Cardiac fibroblast (primary cell): Measurements from ENCODE around the gene NCOA6.
A peak's percentile ranks its signal among the peaks of the same experiment; 100 is the strongest.

Experiments used
- DNase-seq, 2 donors: peaks; one replicate each; pipeline versions ENCODE4 v3.0.0 to v3.0.0-alpha.2; 2010; ENCODE audit warnings: low read depth in 2 of 2
- H3K4me3 ChIP-seq, 2 donors: replicated peaks in 1 of 2; 1 replicate in 1 of 2; 2 replicates in 1 of 2; pipeline ENCODE4 v1.5.1; 2011; ENCODE audit warnings: low read depth in 2 of 2, low read length in 2 of 2, mild to moderate bottlenecking in 2 of 2, moderate library complexity in 1 of 2
- TF ChIP-seq, protein P1 (sequence below): IDR thresholded peaks from one replicate; pipeline ENCODE4 v1.5.1; 2011; ENCODE audit warnings: low read depth, mild to moderate bottlenecking, low read length, inconsistent platforms

NCOA6 gene

DNA sequence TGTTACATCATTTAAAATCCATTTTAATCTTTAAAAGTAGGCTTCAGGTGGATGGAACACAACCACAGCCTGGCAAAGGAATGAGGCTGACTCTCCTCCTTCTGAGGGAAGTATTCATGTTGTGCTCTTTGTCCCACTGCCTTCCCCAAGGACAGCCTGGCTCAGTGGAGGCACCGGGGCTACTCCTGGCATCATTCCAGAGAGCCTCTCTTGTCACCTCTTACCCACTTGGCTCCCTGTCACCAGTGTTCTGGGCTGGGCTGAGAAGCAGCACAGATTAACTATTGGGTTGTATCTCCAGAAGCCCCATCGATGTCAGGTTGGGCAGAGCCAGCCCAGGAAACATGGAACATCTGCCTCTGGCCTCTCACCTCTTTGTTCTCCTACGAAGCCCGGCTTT, 132.0 kb downstream of the NCOA6 start:
- no peak overlapping the region for H3K4me3 ChIP-seq
- DNase-seq = no peak
- TF ChIP-seq, protein P1, sequence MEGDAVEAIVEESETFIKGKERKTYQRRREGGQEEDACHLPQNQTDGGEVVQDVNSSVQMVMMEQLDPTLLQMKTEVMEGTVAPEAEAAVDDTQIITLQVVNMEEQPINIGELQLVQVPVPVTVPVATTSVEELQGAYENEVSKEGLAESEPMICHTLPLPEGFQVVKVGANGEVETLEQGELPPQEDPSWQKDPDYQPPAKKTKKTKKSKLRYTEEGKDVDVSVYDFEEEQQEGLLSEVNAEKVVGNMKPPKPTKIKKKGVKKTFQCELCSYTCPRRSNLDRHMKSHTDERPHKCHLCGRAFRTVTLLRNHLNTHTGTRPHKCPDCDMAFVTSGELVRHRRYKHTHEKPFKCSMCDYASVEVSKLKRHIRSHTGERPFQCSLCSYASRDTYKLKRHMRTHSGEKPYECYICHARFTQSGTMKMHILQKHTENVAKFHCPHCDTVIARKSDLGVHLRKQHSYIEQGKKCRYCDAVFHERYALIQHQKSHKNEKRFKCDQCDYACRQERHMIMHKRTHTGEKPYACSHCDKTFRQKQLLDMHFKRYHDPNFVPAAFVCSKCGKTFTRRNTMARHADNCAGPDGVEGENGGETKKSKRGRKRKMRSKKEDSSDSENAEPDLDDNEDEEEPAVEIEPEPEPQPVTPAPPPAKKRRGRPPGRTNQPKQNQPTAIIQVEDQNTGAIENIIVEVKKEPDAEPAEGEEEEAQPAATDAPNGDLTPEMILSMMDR = no peak

DNA sequence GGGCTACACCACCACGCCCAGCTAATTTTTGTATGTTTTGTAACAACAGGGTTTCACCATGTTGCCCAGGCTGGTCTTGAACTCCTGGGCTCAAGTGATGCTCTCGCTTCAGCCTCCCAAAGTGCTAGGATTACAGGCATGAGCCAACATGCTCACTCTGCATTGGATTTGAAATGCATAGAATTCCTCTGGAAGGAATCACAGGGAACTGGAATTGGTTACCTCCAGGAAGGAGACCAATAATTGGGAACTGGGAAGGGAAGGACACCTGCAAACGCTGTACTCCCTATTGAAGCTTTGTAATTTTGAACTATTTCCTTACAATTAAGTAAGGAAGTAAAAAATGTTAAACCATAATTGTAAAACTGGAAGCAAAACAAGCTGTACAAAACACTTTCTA, 133.6 kb downstream of the NCOA6 start:
- H3K4me3 ChIP-seq = no peak overlapping the region
- no peak for DNase-seq
- TF ChIP-seq, protein P1 = no peak

DNA sequence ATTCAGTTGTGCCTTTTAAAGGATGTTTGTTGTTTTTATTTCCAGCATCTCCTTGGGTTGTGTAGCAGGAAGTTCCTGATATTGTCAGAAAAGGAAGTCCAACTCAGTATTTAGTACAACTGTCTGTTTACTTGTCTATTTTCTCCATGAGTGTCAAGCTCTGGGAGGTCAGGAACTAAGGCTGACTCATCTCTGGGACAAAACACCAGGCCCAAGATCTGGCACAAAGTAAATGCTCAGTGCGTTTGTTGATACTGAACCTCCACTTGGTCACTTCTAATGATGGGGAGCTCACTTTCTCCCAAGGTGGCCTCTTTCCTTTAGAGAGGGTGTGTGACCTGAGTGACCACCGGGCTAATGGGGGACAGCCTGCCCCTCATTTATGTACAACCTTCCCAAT, 136.0 kb downstream of the NCOA6 start:
- TF ChIP-seq, protein P1 = no peak
- H3K4me3 ChIP-seq = no peak overlapping the region
- DNase-seq = peak; percentile 44 to 65

DNA sequence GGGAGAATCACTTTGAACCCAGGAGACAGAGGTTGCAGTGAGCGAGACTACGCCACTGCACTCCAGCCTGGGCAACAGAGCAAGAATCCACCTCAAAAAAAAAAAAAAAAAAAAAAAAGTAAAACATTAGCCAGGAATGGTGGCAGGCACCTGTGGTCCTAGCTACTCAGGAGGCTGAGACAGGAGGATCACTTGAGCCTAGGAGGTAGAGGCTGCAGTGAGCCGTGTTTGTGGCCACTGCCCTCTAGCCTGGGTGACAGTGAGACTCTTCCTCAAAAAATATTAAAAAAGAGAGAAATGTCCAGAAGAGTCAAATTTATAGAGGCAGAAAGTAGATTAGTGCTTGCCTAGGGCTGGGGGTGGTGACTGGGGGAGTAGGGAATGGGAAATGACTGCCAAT, 141.8 kb downstream of the NCOA6 start:
- no peak for DNase-seq
- TF ChIP-seq, protein P1 = no peak
- H3K4me3 ChIP-seq = no peak overlapping the region

DNA sequence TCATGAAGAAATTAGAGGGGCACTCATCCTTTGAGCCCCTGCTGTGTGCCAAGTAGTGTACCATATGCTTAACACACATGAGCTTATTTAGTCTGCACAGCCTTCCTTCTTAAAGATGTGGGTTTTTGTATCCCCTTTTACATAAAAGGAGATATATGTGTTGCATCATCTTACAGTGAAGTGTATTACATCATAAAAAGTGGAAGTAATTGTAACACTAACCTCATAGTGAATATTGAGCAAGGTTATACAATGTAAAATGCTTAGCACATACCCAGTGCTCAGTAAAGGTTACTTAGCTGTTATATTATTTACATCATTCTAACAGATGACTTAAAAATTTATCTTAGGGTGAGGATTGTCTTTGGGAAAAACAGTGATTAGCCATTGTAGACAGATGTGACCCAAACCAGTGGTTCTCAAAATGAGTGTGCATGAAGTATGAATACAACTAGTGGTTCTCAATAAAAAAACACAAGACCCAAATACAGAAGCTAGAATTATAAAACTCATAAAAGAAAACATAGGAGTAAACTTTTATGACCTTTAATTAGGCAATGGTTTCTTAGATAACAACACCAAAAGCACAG, 144.8 kb downstream of the NCOA6 start:
- TF ChIP-seq, protein P1 = no peak
- peak in 1 of 2 donors; percentile 21 for DNase-seq
- H3K4me3 ChIP-seq = no peak overlapping the region

DNA sequence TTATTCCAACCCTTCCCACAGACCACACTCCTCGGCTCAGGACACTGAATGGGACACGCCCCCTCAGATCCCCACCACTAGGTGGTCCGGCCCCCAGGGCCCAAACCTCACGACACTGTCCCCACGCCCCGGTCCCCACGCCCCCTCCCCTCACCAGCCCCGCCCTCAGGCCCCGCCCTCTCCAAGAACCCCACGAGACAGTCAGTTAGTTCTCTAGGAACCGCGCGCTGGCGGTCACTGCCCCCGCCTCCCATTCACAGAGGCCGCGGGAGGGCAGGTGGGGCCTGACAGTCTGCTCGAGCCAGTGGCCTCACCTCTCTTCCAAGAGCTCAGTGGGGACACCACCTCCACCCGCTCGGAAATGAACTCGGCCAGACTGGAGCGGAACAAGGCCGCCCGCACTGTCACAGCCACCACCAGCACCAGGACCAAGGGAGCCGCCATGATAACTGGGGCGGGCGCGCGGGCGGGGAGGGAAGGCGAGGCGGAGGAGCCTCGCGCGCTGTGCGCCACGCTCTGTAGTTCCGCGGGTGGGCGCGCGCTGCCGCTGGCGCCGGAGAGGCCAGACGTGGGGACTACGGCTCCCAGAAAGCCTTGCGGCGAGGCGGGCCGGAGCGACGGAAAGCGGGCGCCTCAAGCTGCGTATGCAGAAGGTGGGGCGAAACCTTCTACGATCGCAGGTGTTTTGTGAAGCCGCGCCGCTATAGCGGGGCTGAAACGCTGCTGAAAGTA, 148.6 kb downstream of the NCOA6 start, which contains the start of gene PIGU:
Gene PIGU, minus strand, starts transcription at position 451 of the 732 bp plus-strand sequence. Its CDS starts 7 bp downstream, at position 444.
- TF ChIP-seq, protein P1 = no peak
- peak; percentile 93 to 95 for DNase-seq
- peak within 1 kb of the TSS; percentile 88 to 91 for H3K4me3 ChIP-seq
